Midbrain (tissue), 1 donor: ENCODE results near the gene ACLY.

Source experiments
- DNase-seq: peaks from one replicate; lab custom pipeline; 2025; lab: John Stamatoyannopoulos, UW

Gene ACLY

DNA sequence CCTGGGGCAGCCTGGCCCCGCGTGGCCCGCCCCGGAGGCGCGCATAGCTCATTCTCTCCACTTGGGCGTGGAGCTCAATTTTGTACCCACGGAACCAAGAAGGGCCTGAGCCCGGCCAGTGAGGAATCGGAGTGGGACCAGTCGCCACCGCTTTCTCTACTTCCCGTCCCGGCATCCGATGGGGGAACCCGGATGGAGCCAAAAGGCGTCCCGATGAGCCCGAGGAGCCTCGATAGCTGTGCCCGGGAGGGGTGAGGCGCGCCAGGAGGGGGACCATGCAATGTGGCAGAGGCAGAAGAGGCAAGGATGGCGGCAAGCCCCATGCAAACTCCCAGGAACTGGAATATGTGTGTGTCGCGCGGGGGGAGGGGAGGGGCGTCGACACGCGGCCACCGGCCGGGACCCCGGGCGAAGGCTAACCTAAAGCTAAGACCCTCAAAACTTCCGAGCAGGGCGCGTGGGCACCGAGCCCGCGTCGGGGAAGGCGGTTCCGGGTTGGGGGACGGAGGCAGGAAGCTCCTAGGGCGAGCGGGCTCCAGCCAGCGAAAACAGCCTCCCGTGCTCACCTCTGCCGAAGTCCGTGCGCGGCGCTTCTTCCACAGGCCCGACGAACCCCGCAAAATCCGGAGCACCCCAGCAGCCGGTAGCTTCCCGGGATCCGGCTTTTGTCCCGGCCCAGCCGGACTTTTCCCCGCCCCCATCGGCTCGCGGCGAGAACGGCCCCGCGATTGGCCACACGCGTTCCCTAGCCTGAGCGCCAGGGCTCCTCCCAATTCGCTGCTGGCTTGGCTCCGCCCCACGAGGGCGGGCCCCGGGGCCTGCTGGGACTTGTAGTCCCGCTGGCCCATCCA, at the start of gene ACLY:
TSS of gene ACLY (minus strand) at position 638 of the 851 bp plus-strand sequence. CDS start 5,078 bp downstream, outside the sequence.
- DNase-seq = peak; percentile 99

DNA sequence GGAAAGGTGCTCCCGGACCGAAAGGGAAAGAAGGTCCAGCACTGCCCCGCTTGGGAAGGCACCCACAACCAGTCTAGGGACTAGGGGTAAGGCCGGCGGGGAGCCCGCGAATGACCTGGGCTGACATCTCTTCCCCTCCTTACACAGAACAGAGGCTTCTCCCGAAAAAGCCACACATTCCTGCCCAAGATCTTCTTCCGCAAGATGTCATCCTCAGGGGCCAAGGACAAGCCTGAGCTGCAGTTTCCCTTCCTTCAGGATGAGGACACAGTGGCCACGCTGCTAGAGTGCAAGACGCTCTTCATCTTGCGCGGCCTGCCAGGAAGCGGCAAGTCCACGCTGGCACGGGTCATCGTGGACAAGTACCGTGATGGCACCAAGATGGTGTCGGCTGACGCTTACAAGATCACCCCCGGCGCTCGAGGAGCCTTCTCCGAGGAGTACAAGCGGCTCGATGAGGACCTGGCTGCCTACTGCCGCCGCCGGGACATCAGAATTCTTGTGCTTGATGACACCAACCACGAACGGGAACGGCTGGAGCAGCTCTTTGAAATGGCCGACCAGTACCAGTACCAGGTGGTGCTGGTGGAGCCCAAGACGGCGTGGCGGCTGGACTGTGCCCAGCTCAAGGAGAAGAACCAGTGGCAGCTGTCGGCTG, 49.3 kb upstream of the ACLY start:
- no peak for DNase-seq

DNA sequence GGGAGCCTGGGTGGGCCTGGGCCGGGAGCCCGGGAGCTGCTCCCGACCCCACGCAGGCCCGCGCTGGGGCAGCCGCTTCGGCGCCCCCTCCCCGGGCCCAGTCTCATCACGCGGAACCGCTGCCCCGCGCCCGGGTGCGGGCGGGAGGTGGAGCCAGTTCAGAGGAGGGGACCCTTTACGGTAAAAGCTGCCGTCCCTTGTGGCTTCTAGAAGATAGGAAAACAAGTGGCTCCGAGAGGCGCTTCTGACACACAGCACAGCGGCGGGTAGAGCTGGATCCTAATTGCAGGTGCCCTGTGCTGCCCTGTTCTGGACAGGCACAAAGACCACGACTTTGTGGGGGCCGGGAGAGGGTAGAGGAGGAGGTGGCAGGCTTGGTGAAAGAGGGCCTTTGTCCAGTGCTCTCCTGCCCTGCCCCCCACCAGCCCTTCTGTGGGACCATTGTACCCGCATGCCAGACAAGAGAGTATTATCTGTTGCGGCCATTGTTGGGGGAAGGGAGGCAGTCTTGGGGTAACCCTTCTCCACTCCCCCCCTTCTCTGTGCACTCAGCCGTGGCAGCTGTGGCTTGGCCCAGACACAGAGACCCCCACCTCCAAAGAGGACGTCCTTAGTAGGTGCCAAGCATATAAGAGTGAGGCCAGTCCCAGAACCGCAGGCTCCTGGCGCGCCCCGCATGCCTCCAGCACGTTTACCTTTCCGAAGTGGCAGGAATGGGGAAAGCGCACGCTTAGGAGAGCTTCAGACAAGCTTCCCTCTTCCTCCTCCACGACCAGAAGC, 48.6 kb upstream of the ACLY start:
- peak; percentile 93 for DNase-seq

DNA sequence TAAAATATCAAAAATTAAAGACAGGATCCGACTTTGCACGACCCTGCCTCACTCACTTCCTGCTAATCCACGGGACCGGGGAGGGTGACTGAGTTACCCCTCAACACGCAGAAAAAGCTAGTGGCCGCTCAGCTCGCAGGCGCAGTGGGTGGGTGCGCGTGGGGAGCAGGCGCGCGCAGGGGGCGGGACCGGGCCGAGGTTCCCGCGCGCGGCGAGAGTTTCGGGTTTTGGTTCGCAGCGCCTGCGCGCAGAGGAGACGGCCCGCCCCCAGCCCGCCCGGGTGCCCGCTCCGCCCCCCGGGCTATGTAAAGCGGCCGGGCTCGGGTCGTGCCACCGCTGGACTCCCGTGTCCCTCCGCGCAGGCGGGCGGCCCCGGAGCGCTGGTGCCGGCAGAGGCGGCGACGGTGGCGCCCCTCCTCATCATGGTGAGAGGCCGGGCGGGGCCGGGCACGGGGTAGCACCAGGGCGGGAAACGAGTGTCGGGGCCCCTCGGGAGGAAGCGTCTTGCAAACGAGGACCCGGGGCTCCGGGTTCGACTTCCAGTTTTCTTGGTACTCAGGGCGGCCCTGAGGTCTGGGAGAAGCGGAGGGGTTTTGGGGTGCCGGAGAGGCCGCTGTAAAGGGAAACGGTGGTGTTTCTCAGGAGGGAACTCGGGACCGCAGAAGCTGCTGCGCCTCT, 47.9 kb upstream of the ACLY start, which contains the start of gene CNP:
TSS of gene CNP (plus strand) at position 333 of the 678 bp plus-strand sequence. CDS start at position 423, 90 bp downstream.
- peak; percentile 95 for DNase-seq

DNA sequence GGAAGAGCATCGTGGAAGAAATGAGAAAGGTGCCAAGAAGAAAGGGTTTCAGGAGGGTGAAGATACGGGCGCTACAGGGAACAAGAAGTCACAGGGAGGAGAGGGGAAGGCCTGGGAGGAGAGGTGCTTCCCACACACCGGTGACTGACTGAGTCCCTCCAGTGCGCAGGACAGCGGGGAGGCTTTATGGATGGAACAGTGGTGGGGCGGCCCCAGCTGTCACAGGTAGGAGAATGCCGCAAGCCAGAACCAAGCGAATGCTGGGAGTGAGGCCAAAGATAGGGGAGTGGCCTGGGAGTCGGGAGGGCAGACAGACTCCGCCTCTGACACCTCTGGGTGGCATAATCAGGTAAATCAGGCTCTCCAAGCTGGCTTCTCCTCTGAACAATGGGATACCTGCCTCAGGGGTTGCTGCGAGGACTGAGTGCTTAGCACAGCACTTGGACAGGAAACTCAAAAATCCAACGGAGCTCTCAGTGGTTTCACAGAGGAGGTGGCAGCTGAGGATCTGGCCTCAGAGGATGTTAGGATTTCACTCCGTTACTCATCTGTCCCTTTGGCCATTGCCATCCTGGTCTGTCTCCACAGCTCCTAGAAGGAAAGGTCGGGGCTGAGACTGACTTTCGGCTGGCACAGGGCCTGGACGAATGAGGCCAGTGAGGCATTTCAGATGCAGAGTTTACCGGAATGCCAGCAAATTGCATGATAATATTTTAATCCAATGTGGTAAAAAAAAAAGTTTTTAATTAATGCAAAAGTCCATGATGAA, 47.1 kb upstream of the ACLY start:
- no peak for DNase-seq

DNA sequence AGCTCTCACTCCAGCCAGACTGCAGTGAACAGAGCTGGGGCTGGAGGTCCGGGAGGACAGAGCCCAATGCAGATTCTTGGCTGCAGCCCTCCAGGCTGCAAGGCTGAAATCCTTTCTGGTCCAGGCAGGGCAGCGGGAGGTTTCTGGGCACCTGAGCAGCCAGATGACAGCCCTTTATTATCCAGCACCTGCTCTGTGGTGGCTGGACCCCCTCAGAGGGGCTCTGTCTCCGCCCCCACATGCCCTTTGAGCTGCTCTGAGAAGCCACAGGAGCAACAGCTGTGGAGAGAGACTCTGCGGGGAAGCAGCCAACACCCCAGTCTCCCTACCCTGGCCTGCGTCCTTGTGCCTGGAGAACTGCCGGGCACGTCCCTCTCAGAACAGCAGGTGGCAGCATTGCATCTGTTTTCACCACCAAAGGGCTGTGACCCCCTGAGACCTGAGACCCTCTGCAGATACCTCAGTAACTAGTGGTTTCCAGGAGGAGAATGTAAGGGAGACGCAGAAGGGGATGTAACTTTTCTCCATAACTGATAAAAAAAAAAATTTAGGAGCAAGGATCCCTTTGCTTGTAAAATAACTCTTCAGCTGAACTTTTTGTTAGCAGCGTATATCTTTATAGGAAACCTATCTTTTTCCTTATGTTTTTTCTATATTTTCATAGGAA, 44.1 kb upstream of the ACLY start:
- peak; percentile 86 for DNase-seq

DNA sequence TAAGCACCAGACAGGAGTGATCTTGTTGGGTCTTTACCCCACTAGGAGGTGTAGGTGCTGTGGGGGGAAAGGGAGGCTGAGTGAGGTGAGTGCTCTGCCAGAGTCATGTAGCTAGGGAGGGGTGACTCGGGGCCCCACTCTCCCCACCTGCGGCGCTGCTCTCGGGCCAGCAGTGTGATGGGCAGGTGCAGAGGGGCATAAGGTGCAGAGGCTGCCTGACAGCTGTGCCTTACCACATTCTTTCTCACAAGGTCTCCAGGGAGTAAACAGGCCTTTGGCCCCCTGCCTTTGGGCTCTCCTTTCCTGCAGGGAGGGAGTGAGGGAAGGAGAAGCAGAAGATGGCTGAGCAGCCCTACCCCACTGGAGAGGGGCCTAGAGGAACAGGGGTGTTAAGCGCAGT, 43.4 kb upstream of the ACLY start:
- no peak for DNase-seq

DNA sequence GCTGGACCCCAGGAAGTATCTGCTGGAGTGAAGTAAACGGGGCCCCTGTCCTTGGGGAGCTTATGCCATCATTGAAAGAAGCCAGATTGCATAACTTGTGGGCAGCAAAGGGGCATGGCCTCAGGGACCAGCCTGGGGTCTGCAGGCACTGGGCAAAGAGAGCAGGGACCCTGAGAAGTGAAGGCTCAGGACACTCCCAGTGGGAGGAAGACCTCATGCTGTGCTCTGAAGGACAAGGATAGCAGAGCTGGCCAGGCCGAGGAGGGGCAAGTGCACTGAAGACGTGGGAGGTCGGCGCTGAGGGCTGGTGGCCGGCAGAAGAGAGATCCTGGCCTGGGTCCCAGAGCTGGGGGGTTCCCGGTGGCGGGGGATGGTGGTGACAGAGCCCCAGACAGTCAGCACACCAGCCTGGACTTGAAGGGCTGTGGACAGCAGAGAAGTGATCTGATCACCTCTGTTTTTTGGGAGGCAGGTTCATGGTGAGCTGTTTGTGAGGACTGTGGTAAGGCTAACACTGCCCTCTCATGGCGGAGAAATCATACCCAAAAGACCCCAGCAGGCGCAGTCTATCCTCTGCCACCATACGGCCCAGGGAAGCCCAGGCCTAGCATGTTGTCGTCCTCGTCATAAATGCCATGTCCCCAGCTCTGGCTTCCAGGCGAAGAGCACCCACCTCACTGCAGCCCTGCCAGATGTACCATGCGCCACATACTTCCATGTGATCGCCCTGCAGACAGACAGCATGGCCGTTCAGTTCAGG, 40.8 kb upstream of the ACLY start:
- peak; percentile 18 for DNase-seq

DNA sequence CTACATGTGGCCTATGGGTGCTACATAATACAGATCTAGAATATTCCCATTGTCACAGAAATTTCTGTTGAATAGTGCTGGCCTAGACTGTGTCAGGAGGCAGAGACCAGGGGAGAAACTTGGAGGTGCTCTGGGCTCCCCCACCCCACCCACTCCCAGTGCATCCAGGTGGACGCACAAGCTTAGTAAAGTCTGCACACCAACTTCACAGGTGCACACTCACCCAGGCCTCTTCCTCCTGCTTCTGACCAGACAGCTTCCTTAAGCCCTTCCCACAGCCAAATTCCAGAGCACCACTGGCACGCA, 40.2 kb upstream of the ACLY start:
- DNase-seq = no peak

DNA sequence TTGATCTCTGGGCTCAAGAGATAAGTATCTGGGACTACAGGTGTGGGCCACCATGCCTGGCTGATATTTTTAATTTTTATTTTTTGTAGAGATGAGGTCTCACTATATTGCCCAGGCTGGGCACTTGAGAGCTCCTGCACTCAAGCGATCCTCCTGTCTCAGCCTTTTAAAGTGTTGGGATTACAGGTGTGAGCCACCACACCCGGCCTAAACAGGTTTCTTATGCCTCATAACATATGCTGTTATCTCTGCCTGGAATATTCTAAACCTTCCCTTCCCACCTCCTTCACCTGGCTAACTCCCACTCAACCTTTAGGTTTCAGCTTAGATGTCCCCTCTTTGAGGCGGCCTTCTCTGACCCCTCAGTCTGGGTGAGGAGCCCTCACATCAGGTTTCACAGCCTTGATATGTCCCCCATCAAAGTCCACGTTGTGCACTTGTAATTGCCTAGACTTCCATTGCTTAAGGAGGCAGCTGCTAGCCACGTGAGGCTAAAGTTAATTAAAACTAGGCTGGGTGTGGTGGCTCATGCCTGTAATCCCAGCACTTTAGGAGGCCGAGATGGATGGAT, 39.2 kb upstream of the ACLY start:
- DNase-seq = no peak

DNA sequence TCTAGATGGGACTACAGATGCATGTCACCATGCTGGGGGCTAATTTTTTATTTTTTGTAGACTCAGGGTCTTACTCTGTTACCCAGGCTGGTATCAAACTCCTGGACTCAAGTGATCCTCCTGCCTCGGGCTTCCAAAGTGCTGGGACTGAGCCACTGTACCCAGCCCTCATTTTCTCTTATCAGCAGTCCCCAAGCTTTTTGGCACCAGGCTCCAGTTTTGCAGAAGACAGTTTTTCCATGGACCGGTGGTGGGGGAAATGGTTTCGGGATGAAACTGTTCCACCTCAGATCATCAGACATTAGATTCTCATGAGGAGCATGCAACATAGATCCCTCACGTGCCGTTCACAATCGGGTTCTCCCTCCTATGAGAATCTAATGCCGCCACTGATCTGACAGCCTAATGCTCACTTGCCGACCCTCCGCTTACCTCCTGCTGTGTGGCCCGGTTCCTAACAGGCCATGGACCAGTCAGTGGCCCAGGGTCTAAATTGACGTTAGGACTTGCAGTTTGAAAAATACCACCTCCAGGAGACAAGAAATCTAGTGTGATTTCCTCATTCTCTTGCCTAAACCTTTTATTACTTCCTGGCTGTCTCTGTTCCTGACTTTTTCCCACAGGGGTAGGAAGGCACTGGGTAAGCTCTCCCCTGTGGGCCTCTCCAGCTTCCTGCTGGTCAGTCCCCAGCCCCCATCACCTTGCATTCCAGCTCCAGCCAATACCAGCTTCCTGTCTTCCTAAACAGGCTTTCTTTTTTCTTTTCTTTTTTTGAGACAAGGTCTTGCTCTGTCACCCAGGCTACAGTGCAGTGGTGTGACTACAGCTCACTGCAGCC, 38.5 kb upstream of the ACLY start:
- no peak for DNase-seq

DNA sequence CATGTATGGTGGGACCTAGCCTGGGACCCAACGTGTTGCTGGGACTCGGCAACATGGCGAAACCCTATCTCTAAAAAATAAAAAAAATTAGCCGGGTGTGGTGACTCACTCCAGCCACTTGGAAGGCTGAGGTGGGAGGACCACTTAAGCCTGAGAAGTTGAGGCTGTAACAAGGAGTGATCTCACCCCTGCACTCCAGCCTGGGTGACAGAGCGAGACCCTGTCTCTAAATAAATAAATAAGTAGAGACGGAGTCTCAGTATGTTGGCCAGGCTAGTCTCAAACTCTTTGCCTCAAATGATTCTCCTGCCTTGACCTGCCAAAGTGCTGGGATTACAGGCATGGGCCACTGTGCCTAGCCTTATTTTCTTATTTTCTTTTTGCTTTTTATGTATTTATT, 37.8 kb upstream of the ACLY start:
- no peak for DNase-seq

DNA sequence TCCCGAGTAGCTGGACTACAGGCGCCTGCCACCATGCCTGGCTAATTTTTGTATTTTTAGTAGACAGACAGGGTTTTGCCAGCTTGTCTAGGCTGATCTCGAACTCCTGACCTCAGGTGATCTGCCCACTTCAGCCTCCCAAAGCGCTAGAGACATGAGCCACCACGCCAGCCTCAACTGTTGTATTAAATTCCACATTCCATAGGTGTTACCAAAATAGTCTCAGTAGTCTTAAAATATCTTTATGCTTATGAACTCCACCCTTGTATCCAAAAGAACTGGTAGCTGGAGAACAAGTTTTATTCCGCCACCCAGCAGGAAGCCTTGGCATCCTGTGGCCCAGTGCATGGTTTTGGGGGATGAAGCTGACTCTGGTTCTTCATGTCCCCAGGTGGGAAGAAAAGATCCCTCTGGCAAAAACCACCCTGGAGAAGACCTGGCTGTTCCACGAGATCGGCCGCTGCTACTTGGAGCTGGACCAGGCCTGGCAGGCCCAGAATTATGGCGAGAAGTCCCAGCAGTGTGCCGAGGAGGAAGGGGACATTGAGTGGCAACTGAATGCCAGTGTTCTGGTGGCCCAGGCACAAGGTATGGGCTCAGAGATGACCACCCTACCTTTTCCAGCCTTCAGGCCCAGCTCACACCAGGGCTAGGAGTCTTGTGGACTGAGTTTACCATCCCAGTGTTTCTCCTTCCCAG, 30.2 kb upstream of the ACLY start:
- no peak for DNase-seq

DNA sequence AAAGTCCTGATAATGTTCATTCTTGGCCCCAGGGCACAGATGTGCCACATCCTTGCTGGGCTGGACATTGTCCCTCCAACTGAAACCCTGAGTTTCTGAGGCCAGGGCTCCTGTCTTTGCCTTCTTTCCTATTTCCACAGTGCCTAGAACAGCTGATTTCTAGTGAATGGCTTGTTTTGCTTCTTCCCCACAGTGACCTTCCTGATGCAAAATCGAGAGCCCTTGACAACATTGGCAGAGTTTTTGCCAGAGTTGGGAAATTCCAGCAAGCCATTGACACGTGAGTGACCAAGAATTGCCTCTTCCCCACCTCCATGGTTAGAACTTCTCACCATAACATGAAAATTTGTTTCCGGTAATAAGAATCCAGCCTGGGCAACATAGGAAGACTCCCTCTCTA, 26.2 kb upstream of the ACLY start:
- DNase-seq = no peak

DNA sequence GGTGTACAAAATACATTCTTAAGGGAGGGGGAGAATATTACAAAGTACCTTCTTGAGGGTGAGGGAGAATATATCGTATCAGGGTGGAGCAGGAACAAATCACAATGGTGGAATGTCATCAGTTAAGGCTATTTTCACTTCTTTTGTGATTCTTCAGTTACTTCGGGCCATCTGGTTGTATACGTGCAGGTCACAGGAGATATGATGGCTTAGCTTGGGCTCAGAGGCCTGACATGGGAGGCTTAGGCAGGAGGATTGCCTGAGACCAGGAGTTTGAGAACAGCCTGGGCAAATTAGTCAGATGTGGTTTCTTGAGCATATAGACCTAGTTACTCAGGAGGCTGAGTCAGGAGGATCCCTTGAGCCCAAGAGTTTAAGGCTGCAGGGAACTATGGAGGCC, 24.7 kb upstream of the ACLY start:
- DNase-seq = no peak

DNA sequence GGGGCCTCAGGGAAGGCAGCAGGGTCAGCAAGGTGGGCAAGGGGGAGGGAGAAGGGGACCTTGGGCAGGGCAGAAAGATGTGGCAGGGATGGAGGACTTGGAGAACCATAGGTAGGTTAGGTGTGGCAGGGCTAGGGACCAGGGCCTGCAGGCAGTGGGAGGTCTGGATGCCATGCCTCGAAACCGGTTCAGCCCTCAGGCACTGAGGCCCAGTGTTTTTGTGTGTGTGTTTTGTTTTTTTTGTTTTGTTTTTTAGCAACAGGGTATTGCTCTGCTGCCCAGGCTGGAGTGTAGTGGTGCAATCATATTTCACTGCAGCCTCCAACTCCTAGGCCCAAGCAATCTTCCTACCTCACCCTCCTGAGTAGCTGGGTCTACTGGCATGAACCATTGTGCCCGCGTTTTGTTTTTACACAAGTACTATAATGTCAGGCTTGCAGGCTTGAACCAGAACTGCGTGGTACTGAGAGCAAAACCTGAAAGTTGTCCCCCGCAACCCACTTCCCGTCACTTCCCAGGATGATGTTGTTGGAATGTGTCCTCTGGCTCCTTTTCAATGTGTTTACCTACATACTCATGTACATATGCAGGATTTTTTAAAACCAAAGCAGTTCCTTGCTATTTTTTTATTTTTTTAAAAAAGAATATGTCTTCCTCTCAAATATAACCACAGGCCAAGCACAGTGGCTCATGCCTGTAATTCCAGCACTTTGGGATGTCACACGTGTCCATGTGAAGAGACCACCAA, 24.0 kb upstream of the ACLY start:
- DNase-seq = no peak

DNA sequence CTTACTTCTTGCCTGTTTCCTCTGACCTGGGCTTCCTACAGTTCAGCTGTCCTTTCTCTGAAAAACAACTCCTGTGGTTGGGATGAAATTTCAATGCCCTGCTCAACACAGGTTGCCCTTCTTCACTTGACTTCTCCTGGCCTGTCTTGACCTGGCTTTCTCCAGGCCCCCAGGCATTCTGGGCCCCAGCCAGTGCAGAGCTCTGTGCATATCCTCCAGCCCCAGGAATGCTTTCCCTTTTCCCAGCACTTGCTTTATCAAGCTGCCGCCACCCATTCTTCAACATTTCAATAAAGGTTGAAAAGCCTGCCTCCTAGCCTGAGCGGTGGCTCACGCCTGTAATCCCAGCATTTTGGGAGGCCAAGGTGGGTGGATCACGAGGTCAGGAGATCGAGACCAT, 22.4 kb upstream of the ACLY start:
- DNase-seq = no peak
